ENCODE results near the gene ADAM8. TPM values are rescaled to one million over a fixed set of nuclear protein-coding genes. Genes with fewer than 3 reads are reported as not detected.
"Not testable (repeated sequence)": the region's sequence is repeated elsewhere in the genome, so short reads cannot be mapped to it uniquely, and the experiment has no call there.

ADAM8 gene
- total RNA-seq, 2 donors from 2014 or later = 3.4 to 4.6 TPM

- TF ChIP-seq CTCF (IDR thresholded peaks at IDR 0.05) (no peak), POLR2A (IDR thresholded peaks at IDR 0.05) (no peak)
- Histone ChIP-seq H3K27ac (no peak overlapping the region), H3K4me3 (no peak overlapping the region), H3K36me3 (replicated peaks in 1 of 2; ENCODE audit: insufficient read depth in 1 of 2, low read depth in 2 of 2) (peaks cover 0 to 3% of the 10 kb centered on the region in 2 donors), H3K4me1 (no peaks in the 10 kb centered on the region), H3K27me3 (no peaks in the 10 kb centered on the region), H3K9me3 (no peaks in the 10 kb centered on the region)
- ATAC-seq (no peak), DNase-seq (no peak)
- intact Hi-C loops (cut with DNase I) = no loop called here
- 88% methylated on average over 25 of the region's 26 CpGs; no CpG with 5 or more reads in 1 of the 2 donors for WGBS, 2 donors
These were observed 7.3 kb downstream of the ADAM8 start for GRCh38 chr10:133269367-133269766.

- intact Hi-C loops (cut with DNase I) = no loop called here
- Histone ChIP-seq H3K27ac (no peak overlapping the region), H3K27me3 (no peaks in the 10 kb centered on the region), H3K36me3 (replicated peaks in 1 of 2; ENCODE audit: insufficient read depth in 1 of 2, low read depth in 2 of 2) (peaks cover 0 to 3% of the 10 kb centered on the region in 2 donors), H3K4me1 (no peaks in the 10 kb centered on the region), H3K4me3 (no peak overlapping the region), H3K9me3 (no peaks in the 10 kb centered on the region)
- ATAC-seq (no peak), DNase-seq (no peak)
- TF ChIP-seq POLR2A (IDR thresholded peaks at IDR 0.05) (no peak), CTCF (IDR thresholded peaks at IDR 0.05) (no peak)
- 91 to 98% methylated on average over 15 to 22 of the region's 22 CpGs for WGBS, 2 donors
These were observed 8.1 kb downstream of the ADAM8 start for GRCh38 chr10:133268532-133268931.

GRCh38 chr10:133267829-133268228 lies 8.8 kb downstream of the ADAM8 start:
- ATAC-seq = no peak
- TF ChIP-seq POLR2A (IDR thresholded peaks at IDR 0.05) = no peak
- TF ChIP-seq CTCF (IDR thresholded peaks at IDR 0.05) = no peak
- no peak for DNase-seq
- 87% methylated on average over 3 to 14 of the region's 22 CpGs for WGBS, 2 donors
- Histone ChIP-seq H3K36me3 (replicated peaks in 1 of 2; ENCODE audit: insufficient read depth in 1 of 2, low read depth in 2 of 2) (peaks cover 0 to 3% of the 10 kb centered on the region in 2 donors), H3K4me3 (no peak overlapping the region), H3K27me3 (no peaks in the 10 kb centered on the region), H3K9me3 (no peaks in the 10 kb centered on the region), H3K4me1 (no peaks in the 10 kb centered on the region), H3K27ac (no peak overlapping the region)
- intact Hi-C loops (cut with DNase I) = no loop called here

GRCh38 chr10:133267293-133267692 lies 9.4 kb downstream of the ADAM8 start:
- no peak for ATAC-seq
- Histone ChIP-seq H3K27ac (no peak overlapping the region), H3K4me1 (no peaks in the 10 kb centered on the region), H3K36me3 (replicated peaks in 1 of 2; ENCODE audit: insufficient read depth in 1 of 2, low read depth in 2 of 2) (peaks cover 0 to 3% of the 10 kb centered on the region in 2 donors), H3K27me3 (no peaks in the 10 kb centered on the region), H3K9me3 (no peaks in the 10 kb centered on the region), H3K4me3 (no peak overlapping the region)
- intact Hi-C loops (cut with DNase I) = no loop called here
- DNase-seq = no peak
- WGBS, 2 donors = 88% methylated on average over 13 of the region's 14 CpGs; no CpG with 5 or more reads in 1 of the 2 donors
- TF ChIP-seq CTCF (IDR thresholded peaks at IDR 0.05) = no peak
- no peak for TF ChIP-seq POLR2A (IDR thresholded peaks at IDR 0.05)

- intact Hi-C loops (cut with DNase I) = no loop called here
- 92% methylated on average over 12 to 21 of the region's 21 CpGs for WGBS, 2 donors
These were observed 10.4 kb downstream of the ADAM8 start for GRCh38 chr10:133266056-133266795.

GRCh38 chr10:133265052-133265451 lies 11.6 kb downstream of the ADAM8 start:
- H3K9me3 ChIP-seq; H3K4me3 ChIP-seq; DNase-seq; H3K36me3 ChIP-seq (replicated peaks in 1 of 2; ENCODE audit: insufficient read depth in 1 of 2, low read depth in 2 of 2); intact Hi-C loops (cut with DNase I); H3K27me3 ChIP-seq; H3K4me1 ChIP-seq; H3K27ac ChIP-seq; ATAC-seq: not testable (repeated sequence)
- WGBS, 2 donors = 74 to 83% methylated on average over 9 to 10 of the region's 10 CpGs

More at GRCh38 chr10:133266056-133266795, 10.4 kb downstream of the ADAM8 start:
- Histone ChIP-seq H3K36me3 (replicated peaks in 1 of 2; ENCODE audit: insufficient read depth in 1 of 2, low read depth in 2 of 2) (peaks cover 0 to under 1% of the 10 kb centered on the region in 2 donors), H3K4me1 (peaks cover 1% of the 10 kb centered on the region), H3K27ac (no peak overlapping the region), H3K9me3 (no peaks in the 10 kb centered on the region), H3K27me3 (no peaks in the 10 kb centered on the region), H3K4me3 (no peak overlapping the region)
- no peak for TF ChIP-seq POLR2A (IDR thresholded peaks at IDR 0.05)
- TF ChIP-seq CTCF (IDR thresholded peaks at IDR 0.05) = no peak
- DNase-seq (no peak), ATAC-seq (no peak)

Data from body of pancreas (tissue), 4 donors.